Activated naive CD4-positive, alpha-beta T cell treated with anti-CD3 and anti-CD28 coated beads, Interleukin-2, amount 10 ng/mL, durations not matched to agents 7 days and 5 days (primary cell): Measurements from ENCODE around the gene CEACAM8.
"Not testable (repeated sequence)": the region's sequence is repeated elsewhere in the genome, so short reads cannot be mapped to it uniquely, and the experiment has no call there.

Experiments
- CTCF ChIA-PET: fragments of 350-600 bp; sonication (Branson Sonifier 250); formaldehyde crosslinking; loops from one replicate; lab custom pipeline; 2021; ENCODE audit warnings: antibody characterized with exemption; lab: Charles Lee
- DNase-seq: peaks from one replicate; pipeline ENCODE4 v3.0.0-alpha.2; 2020
- H3K27ac Mint-ChIP-seq: one replicate; pipeline ENCODE4 v1.8.0; 2021; ENCODE audit warnings: mild to moderate bottlenecking, moderate library complexity, mixed read lengths
- H3K27me3 Mint-ChIP-seq: one replicate; pipeline ENCODE4 v1.8.0; 2021; ENCODE audit warnings: mild to moderate bottlenecking, mixed read lengths
- H3K36me3 Mint-ChIP-seq: one replicate; pipeline ENCODE4 v1.8.0; 2021; ENCODE audit warnings: mixed read lengths
- H3K4me1 Mint-ChIP-seq: one replicate; pipeline ENCODE4 v1.8.0; 2021; ENCODE audit warnings: mixed read lengths
- H3K4me3 Mint-ChIP-seq: one replicate; pipeline ENCODE4 v1.8.0; 2021; ENCODE audit warnings: mild to moderate bottlenecking, moderate library complexity, mixed read lengths
- H3K9me3 Mint-ChIP-seq: one replicate; pipeline ENCODE4 v1.8.0; 2021; ENCODE audit warnings: mixed read lengths

CEACAM8 gene

DNA sequence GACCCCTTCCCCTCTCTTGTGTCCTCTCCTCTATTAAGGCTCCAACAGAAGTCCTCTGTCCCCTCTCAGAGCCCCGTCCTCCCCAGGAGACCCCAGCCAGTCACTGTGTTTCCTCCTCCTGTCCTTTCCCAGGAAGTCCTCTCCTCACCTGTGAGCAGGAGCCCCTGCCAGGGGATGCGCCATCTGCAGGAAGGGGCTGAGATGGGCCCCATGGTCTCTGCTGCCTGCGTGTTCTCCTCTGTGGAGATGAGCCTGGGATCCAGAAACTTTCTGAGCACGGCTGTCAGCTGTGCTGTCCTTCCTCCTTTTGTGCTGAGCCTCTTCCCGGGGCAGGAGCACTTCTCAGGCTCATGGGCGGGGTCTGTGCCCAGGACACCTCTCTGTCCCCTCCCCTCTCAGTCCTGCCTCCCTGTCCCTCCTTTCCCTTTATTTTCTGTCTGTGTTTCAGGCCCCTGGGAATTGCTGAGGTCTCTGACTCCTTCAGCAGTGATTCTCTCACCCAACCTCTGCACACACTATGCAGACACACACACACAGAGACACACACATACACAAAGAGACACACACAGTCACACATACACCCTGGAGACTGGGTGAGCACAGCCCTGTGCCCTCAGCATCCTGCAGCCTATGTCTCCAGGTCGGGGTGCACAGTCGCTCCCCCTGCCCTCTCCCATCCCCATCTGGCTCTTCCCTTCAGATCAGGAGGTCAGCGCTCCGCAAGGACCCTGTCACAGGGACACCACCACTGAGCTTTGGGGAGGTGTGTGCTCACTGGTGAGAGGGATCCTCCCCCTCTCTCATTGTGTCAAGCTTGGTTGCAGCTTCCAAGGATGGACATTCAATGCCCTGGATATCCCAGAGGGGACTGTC is at the start of gene CEACAM8:
Gene CEACAM8 (minus strand): TSS at position 308 of the 873 bp plus-strand sequence. CDS start 96 bp downstream, at position 212.
- Mint-ChIP-seq H3K4me1 (no peaks in the 10 kb centered on the region), H3K27ac (no peak within 1 kb of the TSS), H3K36me3 (no peaks in the 10 kb centered on the region), H3K4me3 (no peak within 1 kb of the TSS), H3K9me3 (no peaks in the 10 kb centered on the region), H3K27me3 (peaks cover 20% of the 10 kb centered on the region)
- CTCF ChIA-PET = interaction anchor here (1.2 to 2.7 kb wide), 2 partner anchors 14 to 154 kb away, joined by 3 to 10 read pairs; no protein-coding TSS in a partner anchor
- DNase-seq = no peak

DNA sequence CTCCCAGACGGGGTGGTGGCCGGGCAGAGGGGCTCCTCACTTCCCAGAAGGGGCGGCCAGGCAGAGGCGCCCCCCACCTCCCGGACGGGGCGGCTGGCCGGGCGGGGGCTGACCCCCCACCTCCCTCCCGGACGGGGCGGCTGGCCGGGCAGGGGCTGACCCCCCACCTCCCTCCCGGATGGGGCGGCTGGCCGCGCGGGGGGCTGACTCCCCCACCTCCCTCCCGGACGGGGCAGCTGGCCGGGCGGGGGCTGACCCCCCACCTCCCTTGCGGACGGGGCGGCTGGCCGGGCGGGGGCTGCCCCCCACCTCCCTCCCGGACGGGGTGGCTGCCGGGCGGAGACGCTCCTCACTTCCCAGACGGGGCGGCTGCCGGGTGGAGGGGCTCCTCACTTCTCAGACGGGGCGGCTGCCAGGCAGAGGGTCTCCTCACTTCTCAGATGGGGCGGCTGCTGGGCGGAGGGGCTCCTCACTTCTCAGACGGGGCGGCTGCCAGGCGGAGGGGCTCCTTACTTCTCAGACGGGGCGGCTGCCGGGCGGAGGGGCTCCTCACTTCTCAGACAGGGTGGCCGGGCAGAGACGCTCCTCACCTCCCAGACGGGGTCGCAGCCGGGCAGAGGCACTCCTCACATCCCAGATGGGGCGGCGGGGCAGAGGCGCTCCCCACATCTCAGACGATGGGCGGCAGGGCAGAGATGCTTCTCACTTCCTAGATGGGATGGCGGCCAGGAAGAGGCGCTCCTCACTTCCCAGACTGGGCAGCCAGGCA is 44.8 kb upstream of the CEACAM8 start:
- CTCF ChIA-PET, H3K36me3 Mint-ChIP-seq, H3K27me3 Mint-ChIP-seq, H3K9me3 Mint-ChIP-seq, H3K4me3 Mint-ChIP-seq, H3K4me1 Mint-ChIP-seq, DNase-seq, H3K27ac Mint-ChIP-seq: not testable (repeated sequence)

DNA sequence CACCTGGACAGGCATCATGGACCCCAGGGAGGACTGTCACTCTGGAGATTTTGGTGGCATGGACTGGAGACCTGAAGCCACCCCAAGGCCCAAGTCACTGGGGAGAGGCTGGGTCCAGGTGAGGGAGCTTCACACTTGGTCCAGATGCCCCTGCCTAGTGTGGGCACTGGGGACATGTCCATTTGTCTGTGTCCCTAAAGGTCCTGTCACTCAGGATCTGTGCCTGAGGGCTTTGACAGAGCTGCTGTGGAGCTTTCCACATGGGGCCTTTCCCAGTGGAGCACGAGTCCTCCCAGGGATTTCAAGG is 40.5 kb upstream of the CEACAM8 start:
- Mint-ChIP-seq H3K27ac (no peak overlapping the region), H3K27me3 (peaks cover 7% of the 10 kb centered on the region), H3K9me3 (no peaks in the 10 kb centered on the region), H3K36me3 (no peaks in the 10 kb centered on the region), H3K4me1 (no peaks in the 10 kb centered on the region), H3K4me3 (no peak overlapping the region)
- CTCF ChIA-PET = interaction anchor here (0.8 to 2.0 kb wide), 8 partner anchors 12 to 168 kb away, joined by 3 to 8 read pairs (median 4); no protein-coding TSS in a partner anchor
- DNase-seq = no peak

DNA sequence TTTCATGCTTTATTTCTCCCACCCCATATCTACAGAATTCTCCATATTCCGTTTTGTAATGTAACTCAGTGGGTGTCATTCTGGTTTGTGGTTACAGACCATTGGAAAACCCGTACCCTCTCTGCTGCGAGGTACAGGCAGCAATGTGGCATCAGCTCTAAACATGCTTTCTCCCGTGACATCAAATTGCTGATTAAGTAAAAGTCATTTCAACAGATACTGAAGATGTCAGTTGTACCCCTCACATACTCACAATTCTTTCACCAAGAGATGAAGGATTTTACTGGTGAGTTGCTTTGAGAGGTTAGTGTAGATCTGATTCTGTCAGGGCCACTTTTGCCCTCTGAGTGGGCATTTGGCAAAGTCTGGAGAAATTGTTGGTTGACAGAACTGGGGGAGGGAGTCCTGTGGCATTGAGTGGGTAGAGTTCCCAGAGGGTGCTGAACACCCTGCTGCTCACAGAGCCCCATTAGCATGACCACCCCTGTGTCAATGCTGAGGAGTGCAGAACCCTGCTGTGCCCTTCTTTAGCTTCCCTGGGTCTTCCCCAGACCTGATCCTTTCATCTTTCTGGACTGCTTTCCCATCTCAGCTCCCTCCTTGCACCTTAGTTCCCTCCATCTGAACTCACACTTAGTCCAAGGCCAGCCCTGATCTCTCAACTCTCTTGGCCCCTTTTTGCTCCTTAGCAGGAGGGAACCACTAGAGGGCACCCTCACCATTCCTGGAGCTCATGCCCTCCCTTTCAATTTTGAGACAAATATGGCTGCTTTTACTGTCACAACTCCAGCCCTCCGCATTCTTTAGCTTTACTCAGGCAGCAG is 39.9 kb upstream of the CEACAM8 start:
- no peaks in the 10 kb centered on the region for H3K36me3 Mint-ChIP-seq
- H3K27me3 Mint-ChIP-seq = peaks cover 7% of the 10 kb centered on the region
- H3K4me1 Mint-ChIP-seq = no peaks in the 10 kb centered on the region
- peak; percentile 56 for DNase-seq
- no peak overlapping the region for H3K27ac Mint-ChIP-seq
- CTCF ChIA-PET = interaction anchor here (0.8 to 2.0 kb wide), 9 partner anchors 11 to 168 kb away, joined by 3 to 8 read pairs (median 4); no protein-coding TSS in a partner anchor
- H3K4me3 Mint-ChIP-seq = no peak overlapping the region
- H3K9me3 Mint-ChIP-seq = no peaks in the 10 kb centered on the region

DNA sequence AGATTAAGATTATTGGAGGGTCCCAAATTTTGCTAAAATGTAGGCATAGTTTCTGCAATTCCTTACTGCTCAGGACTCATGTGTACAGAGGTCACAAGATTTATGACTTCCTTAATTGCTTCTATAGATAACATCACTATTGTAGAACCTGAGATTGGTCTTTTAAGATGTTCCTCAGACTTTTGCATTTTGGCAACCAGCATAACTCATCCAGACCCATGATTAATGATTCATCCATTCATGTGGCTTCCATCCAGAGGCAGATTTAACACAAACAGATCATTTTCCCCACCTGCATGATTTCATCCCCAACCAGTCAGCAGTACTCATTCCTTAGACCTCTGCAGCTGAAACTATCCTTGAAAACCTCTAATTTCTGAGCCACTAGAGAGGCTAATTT is 34.5 kb upstream of the CEACAM8 start:
- Mint-ChIP-seq H3K9me3 (no peaks in the 10 kb centered on the region), H3K4me3 (no peak overlapping the region), H3K27me3 (peaks cover 12% of the 10 kb centered on the region), H3K36me3 (no peaks in the 10 kb centered on the region), H3K4me1 (peaks cover 4% of the 10 kb centered on the region), H3K27ac (no peak overlapping the region)
- DNase-seq = no peak
- CTCF ChIA-PET = interaction anchor here (1.1 kb wide), 1 partner anchor 22 kb away, joined by 3 read pairs; no protein-coding TSS in a partner anchor

DNA sequence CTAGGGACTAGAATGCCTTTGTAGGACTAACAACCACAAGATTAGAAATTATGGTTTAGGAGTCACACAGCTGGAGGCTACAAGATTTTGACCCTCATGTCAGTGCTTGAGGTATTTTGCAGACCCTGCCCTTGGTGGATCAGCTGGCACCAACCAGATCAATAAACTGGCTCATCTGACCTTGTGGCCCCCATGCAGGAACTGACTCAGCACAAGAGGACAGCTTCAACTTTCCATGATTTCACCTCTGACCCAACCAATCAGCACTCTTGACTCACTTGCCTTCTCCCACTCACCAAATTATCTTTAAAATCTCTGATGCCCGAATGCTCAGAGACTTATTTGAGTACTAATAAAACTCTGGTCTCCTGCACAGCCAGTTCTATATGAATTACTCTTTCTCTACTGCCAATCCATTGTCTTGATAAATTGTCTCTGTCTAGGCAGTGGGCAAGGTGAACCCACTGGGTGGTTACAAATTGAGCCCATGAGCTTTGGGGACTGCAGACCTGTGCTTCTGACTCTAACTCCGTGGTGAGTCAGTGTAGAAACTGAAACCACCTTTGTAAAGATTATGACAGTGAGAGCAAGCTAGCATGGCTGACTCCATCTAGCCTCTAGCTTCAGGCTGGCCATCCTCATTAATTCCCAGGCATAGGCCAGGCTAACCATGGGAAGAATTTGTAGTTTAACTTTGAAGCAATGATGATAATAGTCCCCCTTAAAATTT is 33.9 kb upstream of the CEACAM8 start:
- no peaks in the 10 kb centered on the region for H3K9me3 Mint-ChIP-seq
- H3K36me3 Mint-ChIP-seq = no peaks in the 10 kb centered on the region
- peaks cover 4% of the 10 kb centered on the region for H3K4me1 Mint-ChIP-seq
- DNase-seq = no peak
- CTCF ChIA-PET = interaction anchor here (1.1 kb wide), 1 partner anchor 21 kb away, joined by 3 read pairs; no protein-coding TSS in a partner anchor
- H3K27me3 Mint-ChIP-seq = peaks cover 12% of the 10 kb centered on the region
- H3K4me3 Mint-ChIP-seq = no peak overlapping the region
- no peak overlapping the region for H3K27ac Mint-ChIP-seq

DNA sequence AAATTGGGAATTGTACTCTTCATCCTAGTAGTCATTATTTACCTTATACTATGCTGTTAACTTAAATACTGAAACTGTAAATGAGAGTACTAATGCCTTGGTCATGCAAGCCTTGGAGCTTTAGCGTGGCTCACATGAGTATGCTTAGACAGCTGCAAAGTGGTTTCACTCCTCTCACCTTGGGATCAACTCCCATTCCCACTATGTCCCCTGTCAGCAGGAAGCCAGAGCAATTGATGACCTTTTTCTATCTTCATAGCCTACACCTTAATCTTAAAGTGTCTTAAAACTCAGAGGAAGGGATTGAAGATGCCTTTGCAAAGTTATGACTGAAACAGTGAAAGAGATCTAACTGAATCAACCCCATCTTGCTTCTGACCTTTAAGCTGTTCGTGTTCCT is 33.2 kb upstream of the CEACAM8 start:
- DNase-seq = no peak
- peaks cover 9% of the 10 kb centered on the region for H3K27me3 Mint-ChIP-seq
- H3K4me3 Mint-ChIP-seq = no peak overlapping the region
- no peaks in the 10 kb centered on the region for H3K36me3 Mint-ChIP-seq
- no peak overlapping the region for H3K27ac Mint-ChIP-seq
- H3K9me3 Mint-ChIP-seq = no peaks in the 10 kb centered on the region
- peaks cover 4% of the 10 kb centered on the region for H3K4me1 Mint-ChIP-seq
- CTCF ChIA-PET = interaction anchor here (1.1 kb wide), 1 partner anchor 21 kb away, joined by 3 read pairs; no protein-coding TSS in a partner anchor

DNA sequence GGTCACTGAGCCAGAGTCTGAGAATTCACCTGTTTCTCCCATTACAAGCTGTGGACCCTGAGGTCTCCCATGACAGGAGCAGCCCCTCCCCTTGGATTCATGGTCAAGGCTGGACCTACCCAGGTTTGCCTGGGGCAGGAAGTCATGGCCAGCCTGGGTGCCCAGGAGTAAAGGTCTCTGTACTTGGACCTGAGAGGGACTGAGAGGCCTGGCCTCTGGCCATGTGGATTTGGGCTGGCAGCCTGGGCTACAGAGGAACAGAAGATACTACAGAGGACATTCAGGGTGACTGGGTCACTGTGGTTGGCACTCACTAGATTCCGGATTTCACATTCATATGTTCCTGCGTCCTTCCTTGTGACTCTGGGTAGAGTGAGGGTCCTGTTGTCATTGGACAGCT is 31.5 kb upstream of the CEACAM8 start:
- CTCF ChIA-PET = no interaction called here

DNA sequence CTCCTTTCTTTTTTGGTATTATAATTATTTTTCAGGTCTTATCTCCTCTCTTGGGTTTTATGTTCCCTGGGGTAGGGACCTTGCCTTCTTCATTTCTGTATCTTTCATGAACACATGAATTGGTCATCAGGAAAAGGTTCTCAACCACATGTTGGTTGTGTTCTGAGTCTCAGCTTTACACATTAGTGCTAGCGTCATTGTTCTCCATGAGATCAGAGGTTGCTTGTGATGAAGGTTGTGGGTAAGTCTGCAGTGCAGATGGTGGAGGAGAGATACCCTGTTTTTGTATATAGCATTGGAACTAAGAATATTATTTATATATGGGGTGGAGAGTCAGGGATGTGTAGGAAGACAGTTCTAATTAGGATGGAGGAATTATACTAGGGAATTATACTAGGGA is 24.5 kb upstream of the CEACAM8 start:
- no peak for DNase-seq
- CTCF ChIA-PET = no interaction called here

More for the DNA sequence above, 31.5 kb upstream of the CEACAM8 start:
- Mint-ChIP-seq H3K36me3 (no peaks in the 10 kb centered on the region), H3K9me3 (no peaks in the 10 kb centered on the region), H3K4me1 (peaks cover 4% of the 10 kb centered on the region), H3K27me3 (peaks cover 6% of the 10 kb centered on the region), H3K4me3 (no peak overlapping the region), H3K27ac (no peak overlapping the region)
- no peak for DNase-seq

DNA sequence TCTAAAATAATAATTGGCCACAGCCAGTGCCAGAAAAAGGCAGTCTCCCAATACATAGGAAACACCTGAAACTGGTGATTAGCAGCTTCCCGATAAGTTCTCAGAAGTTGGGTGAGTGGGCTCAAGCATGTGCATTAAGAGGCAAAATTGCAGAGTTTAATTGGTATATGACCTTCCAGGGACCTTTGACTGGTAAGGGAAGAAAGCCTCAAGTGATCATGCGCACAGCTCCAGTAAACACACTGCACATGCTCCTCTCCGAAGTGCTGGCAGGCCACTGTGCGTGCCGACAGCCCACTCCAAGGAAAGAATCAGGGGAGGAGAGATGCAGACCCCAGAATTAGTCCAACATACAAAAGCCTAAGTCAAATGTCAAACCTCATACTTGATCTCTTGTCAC is 18.9 kb upstream of the CEACAM8 start:
- Mint-ChIP-seq H3K4me3 (no peak overlapping the region), H3K36me3 (no peaks in the 10 kb centered on the region), H3K27me3 (no peaks in the 10 kb centered on the region), H3K9me3 (no peaks in the 10 kb centered on the region), H3K27ac (no peak overlapping the region), H3K4me1 (no peaks in the 10 kb centered on the region)
- CTCF ChIA-PET = no interaction called here
- DNase-seq = no peak

More for the DNA sequence above, 24.5 kb upstream of the CEACAM8 start:
- H3K27ac Mint-ChIP-seq = no peak overlapping the region
- H3K27me3 Mint-ChIP-seq = peaks cover 6% of the 10 kb centered on the region
- H3K4me1 Mint-ChIP-seq = no peaks in the 10 kb centered on the region
- H3K9me3 Mint-ChIP-seq = no peaks in the 10 kb centered on the region
- H3K4me3 Mint-ChIP-seq = no peak overlapping the region
- no peaks in the 10 kb centered on the region for H3K36me3 Mint-ChIP-seq

DNA sequence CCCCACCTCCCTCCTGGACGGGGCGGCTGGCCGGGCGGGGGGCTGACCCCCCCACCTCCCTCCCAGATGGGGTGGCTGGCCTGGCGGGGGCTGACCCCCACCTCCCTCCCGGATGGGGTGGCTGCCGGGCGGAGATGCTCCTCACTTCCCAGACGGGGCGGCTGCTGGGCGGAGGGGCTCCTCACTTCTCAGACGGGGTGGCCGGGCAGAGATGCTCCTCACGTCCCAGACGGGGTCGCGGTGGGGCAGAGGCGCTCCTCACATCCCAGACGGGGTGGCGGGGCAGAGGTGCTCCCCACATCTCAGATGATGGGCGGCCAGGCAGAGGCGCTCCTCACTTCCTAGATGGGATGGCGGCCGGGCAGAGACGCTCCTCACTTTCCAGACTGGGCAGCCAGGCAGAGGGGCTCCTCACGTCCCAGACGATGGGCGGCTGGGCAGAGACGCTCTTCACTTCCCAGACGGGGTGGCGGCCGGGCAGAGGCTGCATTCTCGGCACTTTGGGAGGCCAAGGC is 15.7 kb upstream of the CEACAM8 start:
- H3K36me3 Mint-ChIP-seq, DNase-seq, CTCF ChIA-PET, H3K27me3 Mint-ChIP-seq, H3K4me3 Mint-ChIP-seq, H3K27ac Mint-ChIP-seq, H3K9me3 Mint-ChIP-seq, H3K4me1 Mint-ChIP-seq: not testable (repeated sequence)

DNA sequence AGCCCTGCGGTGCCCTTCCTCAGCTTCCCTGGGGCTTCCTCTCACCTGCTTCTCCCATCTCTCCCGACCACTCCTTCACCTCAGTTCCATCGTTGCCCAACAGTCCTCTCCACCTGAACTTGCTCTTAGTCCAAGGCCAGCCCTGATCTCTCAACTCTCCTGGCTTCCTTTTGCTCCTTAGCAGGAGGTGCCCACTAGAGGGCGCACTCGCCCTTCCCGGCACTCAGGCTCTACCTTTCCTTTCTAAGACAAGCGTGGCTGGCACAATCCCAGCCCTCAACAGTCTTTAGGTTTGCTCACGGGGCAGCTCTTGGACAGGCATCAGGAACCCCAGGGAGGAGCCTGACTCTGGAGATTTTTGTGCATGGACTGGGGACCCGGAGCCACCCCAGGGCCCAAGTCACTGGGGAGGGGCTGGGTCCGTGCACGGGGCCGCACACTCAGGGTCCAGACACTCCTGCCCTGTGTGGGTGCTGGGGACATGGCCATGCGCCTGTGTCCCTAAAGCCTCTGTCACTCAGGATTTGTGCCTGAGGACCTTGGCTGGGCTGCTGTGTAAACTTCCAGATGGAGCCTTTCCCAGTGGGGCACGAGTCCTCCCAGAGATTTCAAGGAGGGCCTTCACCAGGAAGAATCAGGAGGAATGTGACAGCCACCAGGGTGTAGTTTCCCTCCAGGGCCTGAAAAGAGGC is 12.1 kb upstream of the CEACAM8 start:
- no peaks in the 10 kb centered on the region for H3K4me1 Mint-ChIP-seq
- no peaks in the 10 kb centered on the region for H3K9me3 Mint-ChIP-seq
- H3K36me3 Mint-ChIP-seq = no peaks in the 10 kb centered on the region
- peak; percentile 65 for DNase-seq
- H3K27ac Mint-ChIP-seq = no peak overlapping the region
- no peak overlapping the region for H3K4me3 Mint-ChIP-seq
- H3K27me3 Mint-ChIP-seq = peaks cover 14% of the 10 kb centered on the region
- CTCF ChIA-PET = interaction anchor here (1.0 to 2.5 kb wide), 5 partner anchors 10 to 156 kb away, joined by 3 to 8 read pairs (median 3); no protein-coding TSS in a partner anchor
